Limb (tissue), 2 donors: ENCODE measurements around the gene TNFSF11.

Source experiments
- DNase-seq, 2 donors: peaks; one replicate each; pipeline ENCODE4 v3.0.0-alpha.2; 2016; ENCODE audit errors: extremely low spot score in 2 of 2

TNFSF11 gene

DNA sequence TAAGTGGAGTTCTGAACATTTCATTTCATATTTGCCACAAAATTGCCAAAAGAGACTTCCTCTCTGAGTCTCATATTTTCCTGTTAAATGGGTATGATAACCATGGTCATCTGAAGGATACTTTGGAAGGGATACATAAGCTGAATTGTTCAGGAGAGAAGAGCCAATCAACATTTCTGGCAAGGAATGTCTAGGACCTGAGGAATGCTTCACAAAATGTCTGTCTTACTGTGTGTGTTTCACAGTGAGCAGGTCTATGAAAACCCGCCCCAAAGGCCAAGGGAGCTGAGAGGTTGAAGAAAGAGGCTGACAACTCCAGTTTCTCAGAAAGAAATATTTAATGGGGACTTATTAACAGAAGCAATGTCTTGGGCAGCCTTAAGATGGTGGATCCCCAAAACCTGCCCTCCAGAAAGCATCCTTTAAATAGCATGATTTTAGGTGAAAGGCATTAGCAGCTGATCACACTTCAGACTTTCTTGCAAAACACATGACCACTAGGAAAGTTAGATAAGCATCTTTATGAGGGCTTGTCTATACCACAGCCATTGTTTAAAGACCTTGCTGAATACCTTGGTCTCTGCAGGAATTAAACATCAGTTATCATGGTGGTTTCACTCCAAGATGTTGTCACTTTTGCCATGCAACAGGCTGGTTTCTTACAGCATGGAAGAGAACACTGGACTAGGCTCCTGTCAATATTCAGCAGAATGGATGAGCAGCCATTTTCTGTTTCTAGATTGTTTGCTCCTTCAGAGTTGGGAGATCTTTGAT is 78.9 kb downstream of the TNFSF11 start:
- DNase-seq = no peak

DNA sequence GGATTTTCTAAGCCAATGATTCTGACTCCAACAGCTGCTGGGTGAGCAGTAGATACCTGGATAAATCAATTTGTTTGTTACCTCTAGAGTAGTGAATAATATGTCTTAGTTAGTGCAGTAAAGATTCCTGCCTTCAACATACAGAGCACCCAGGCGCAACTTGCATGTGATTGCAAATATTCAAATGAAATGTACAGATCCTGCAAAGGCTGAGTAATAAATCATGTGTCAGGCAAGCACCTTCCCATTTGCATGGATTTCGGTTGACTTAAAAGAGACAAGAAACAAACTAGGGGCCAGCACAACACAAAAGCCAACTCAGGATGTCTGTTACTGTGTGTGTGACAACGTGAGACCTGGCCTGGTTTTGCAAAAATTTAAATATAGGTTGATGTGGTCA is 79.7 kb downstream of the TNFSF11 start:
- no peak for DNase-seq

DNA sequence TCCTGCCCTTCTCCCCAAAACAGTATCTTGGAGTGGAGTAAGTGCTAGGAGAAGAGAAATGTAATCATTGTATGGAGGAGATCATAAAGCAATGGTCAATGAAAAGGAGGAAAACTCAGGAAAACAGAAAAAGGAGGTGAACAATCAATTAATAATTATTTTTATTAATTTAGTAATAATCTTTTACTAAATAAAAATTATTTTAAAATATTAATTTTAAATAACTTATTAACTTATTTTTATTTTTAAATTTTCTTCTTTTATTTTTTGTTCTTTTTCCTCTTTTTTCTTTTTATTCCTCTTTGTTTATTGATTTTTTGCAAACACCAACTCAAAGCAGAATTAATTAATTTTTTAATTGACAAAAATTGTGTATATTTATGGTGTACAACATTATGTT is 80.3 kb downstream of the TNFSF11 start:
- no peak for DNase-seq

DNA sequence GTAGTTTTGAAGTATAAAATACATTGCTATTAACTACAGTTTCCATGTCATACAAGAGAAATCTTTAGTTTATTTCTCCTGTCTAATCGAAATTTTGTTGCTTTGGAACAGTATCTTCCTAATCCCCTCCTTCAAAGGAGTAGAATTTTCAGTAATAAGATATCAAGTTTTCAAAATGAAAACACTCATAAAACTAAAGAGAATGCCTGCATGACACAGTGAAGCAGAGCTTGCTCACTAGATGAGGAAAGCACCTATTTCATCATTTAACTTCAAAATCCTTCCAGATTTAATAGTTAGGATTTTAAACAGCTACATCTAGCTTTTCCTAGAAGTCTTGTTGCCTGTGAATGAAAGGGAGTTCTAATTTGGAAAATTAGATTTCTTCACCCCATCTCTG is 80.8 kb downstream of the TNFSF11 start:
- DNase-seq = no peak

DNA sequence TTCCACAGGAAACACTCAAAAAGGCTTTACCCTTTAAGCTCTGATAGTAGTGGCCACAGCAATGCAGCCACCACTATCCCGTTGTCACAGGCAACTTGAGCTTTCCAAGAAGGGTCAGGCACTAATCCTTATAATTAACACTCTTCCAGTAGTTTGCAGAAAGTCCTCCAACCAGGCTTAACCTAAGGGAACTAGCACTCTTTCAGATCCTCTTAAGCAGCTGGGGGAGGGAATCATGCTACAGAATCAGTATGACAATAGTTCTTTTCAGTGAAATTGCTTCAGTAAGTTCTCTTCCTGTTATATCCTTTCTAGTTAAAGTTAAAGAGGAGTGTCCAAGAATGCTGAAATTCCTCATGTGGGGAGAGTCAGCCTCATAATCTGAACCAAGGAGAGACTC is 82.2 kb downstream of the TNFSF11 start:
- no peak for DNase-seq

DNA sequence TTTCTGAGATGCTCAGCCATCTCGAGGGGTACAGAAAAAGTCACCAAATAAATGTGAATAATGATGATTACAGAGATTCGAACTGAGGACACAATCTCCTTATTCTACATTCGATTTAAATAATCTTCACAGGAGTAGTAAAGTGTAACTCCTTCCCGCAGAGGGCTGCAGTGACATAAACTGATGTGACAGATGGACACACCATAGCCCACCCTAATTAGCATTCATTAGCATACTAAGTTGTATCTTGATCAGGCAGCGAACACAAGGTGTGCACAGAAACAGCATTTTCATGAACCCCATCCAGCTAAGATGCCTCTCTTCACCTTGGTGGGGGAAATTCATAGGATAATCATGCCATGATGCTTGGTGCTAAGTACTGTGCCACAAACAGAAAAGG is 83.0 kb downstream of the TNFSF11 start:
- DNase-seq = no peak
